Esophagus squamous epithelium (tissue), 4 donors: ENCODE measurements around the gene HLF.

Experiments
- POLR2A ChIP-seq, 4 donors: fragments of 450-650 bp; IDR thresholded peaks; one replicate each; pipeline ENCODE4 v1.6.1; 2017; ENCODE audit warnings: antibody characterized with exemption in 4 of 4, mild to moderate bottlenecking in 4 of 4, moderate library complexity in 3 of 4
- TF ChIP-seq, protein P1 (sequence below), 6 experiments: fragments of 450-650 bp in 4 of 6; fragments of 200-600 bp in 2 of 6; sonication (generic) in 2 of 6; IDR thresholded peaks; one replicate each; pipeline ENCODE4 v1.5.1; 2016 to 2019; ENCODE audit warnings: antibody characterized with exemption in 6 of 6, mild to moderate bottlenecking in 4 of 6, moderate library complexity in 4 of 6

DNA sequence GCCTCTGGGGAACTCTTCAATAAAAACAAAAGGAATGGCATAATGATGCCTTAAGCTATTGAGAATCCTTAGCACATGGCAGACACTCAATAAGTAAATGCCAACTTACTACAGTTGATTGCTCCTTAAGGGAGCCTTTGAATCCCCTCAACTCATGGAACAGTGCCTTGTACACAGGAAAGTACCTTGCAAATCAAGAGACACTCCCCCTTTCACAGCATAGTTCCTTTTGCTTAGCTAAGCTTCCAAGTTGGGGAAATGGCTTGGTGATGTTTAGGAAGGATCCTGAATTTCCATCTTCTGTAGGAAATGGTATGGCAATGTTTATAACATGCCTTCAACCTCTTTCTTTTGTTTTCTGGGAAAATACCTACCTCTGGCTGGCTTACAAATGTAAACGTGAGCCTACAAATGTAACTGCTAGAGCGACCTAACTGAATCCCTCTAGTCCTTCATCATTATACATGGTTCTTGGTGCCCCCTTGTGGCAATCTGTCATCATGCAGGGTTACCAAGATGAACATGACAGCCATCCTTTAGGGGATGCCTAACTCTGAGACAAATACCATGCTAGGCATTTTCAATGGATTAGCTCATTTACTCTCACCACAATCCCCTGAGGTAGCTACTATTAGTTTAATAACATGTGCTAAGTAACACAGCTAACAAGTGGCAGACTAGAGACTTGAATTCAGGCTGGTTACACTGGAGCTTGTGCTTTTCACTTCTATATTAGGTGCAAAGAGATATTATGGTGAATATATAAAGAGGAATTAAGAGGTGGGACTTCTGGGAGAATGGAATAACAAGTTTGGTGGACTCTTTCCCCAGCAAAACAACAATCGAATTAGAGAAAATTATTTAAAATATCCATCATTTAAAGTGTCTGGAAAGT is 91.9 kb downstream of the HLF start:
- TF ChIP-seq, protein P1, sequence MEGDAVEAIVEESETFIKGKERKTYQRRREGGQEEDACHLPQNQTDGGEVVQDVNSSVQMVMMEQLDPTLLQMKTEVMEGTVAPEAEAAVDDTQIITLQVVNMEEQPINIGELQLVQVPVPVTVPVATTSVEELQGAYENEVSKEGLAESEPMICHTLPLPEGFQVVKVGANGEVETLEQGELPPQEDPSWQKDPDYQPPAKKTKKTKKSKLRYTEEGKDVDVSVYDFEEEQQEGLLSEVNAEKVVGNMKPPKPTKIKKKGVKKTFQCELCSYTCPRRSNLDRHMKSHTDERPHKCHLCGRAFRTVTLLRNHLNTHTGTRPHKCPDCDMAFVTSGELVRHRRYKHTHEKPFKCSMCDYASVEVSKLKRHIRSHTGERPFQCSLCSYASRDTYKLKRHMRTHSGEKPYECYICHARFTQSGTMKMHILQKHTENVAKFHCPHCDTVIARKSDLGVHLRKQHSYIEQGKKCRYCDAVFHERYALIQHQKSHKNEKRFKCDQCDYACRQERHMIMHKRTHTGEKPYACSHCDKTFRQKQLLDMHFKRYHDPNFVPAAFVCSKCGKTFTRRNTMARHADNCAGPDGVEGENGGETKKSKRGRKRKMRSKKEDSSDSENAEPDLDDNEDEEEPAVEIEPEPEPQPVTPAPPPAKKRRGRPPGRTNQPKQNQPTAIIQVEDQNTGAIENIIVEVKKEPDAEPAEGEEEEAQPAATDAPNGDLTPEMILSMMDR (IDR thresholded peaks at IDR 0.05) = peak; percentile 70 to 81 (median 75)
- no peak for TF ChIP-seq POLR2A (IDR thresholded peaks at IDR 0.05)
